H9 (cell line): Measurements from ENCODE around the gene PJA2. TPM values are rescaled to one million over a fixed set of nuclear protein-coding genes. Genes with fewer than 3 reads are reported as not detected.
A peak's percentile ranks its signal among the peaks of the same experiment; 100 is the strongest.

Experiments
- DNase-seq: peaks from one replicate; pipeline ENCODE4 v3.0.0-alpha.2; 2017
- H2AFZ ChIP-seq: one replicate; pipeline ENCODE4 v1.6.1; 2013; ENCODE audit warnings: mild to moderate bottlenecking, low read length, control low read depth, moderate library complexity
- H2AK5ac ChIP-seq: 2 replicates; pipeline ENCODE4 v1.6.1; 2013; ENCODE audit warnings: low read length, control low read depth, mixed read lengths; ENCODE audit not compliant: insufficient read length
- H2BK120ac ChIP-seq: one replicate; pipeline ENCODE4 v1.6.1; 2013; ENCODE audit warnings: low read depth, mild to moderate bottlenecking, low read length, control low read depth, inconsistent platforms; ENCODE audit not compliant: poor library complexity, severe bottlenecking
- H2BK12ac ChIP-seq: 2 replicates; pipeline ENCODE4 v1.6.1; 2013; ENCODE audit warnings: low read length, control low read depth, mixed read lengths, low read depth; ENCODE audit not compliant: insufficient read length
- H2BK15ac ChIP-seq: 2 replicates; pipeline ENCODE4 v1.6.1; 2013; ENCODE audit warnings: low read depth, low read length, control low read depth
- H2BK20ac ChIP-seq: one replicate; pipeline ENCODE4 v1.6.1; 2013; ENCODE audit warnings: low read depth, mild to moderate bottlenecking, low read length, control low read depth, inconsistent platforms; ENCODE audit not compliant: poor library complexity, severe bottlenecking
- H2BK5ac ChIP-seq: 2 replicates; pipeline ENCODE4 v1.6.1; 2013; ENCODE audit warnings: low read length, control low read depth, mixed read lengths; ENCODE audit not compliant: insufficient read length
- H3K14ac ChIP-seq: 2 replicates; pipeline ENCODE4 v1.6.1; 2013; ENCODE audit warnings: low read length, control low read depth; ENCODE audit not compliant: insufficient read depth
- H3K18ac ChIP-seq: 2 replicates; pipeline ENCODE4 v1.6.1; 2013; ENCODE audit warnings: low read depth, mild to moderate bottlenecking, mixed read lengths, low read length, control low read depth; ENCODE audit not compliant: insufficient read length
- H3K23ac ChIP-seq: 2 replicates; pipeline ENCODE4 v1.6.1; 2013; ENCODE audit warnings: low read length, control low read depth, mixed read lengths, low read depth; ENCODE audit not compliant: insufficient read length
- H3K23me2 ChIP-seq: 2 replicates; pipeline ENCODE4 v1.6.1; 2013; ENCODE audit warnings: low read depth, mild to moderate bottlenecking, mixed read lengths, low read length, control low read depth; ENCODE audit not compliant: insufficient read length, poor library complexity, severe bottlenecking
- H3K27ac ChIP-seq: 2 replicates; pipeline ENCODE4 v1.5.1; 2013; ENCODE audit warnings: low read length, control low read depth, mixed read lengths, low read depth; ENCODE audit not compliant: insufficient read length
- H3K27me3 ChIP-seq: 2 replicates; pipeline ENCODE4 v1.6.1; 2013; ENCODE audit warnings: low read length, control low read depth, inconsistent platforms; ENCODE audit not compliant: insufficient read depth
- H3K4ac ChIP-seq: 2 replicates; pipeline ENCODE4 v1.6.1; 2013; ENCODE audit warnings: low read depth, mild to moderate bottlenecking, control low read depth, inconsistent platforms, low read length, moderate library complexity
- H3K4me1 ChIP-seq: 2 replicates; pipeline ENCODE4 v1.6.1; 2013; ENCODE audit warnings: low read length, control low read depth, inconsistent platforms; ENCODE audit not compliant: insufficient read depth
- H3K4me2 ChIP-seq: 2 replicates; pipeline ENCODE4 v1.6.1; 2013; ENCODE audit warnings: low read length, control low read depth, mixed read lengths; ENCODE audit not compliant: insufficient read length, insufficient read depth
- H3K56ac ChIP-seq: 2 replicates; pipeline ENCODE4 v1.6.1; 2013; ENCODE audit warnings: low read depth, mild to moderate bottlenecking, mixed read lengths, low read length, control low read depth; ENCODE audit not compliant: insufficient read length
- H3K79me1 ChIP-seq: 2 replicates; pipeline ENCODE4 v1.6.1; 2013; ENCODE audit warnings: low read depth, mild to moderate bottlenecking, moderate library complexity, low read length, control low read depth, inconsistent platforms; ENCODE audit not compliant: insufficient read depth, poor library complexity, severe bottlenecking
- H3K79me2 ChIP-seq: 2 replicates; pipeline ENCODE4 v1.6.1; 2013; ENCODE audit warnings: low read length, control low read depth, inconsistent platforms; ENCODE audit not compliant: insufficient read depth
- H3K9ac ChIP-seq: 2 replicates; pipeline ENCODE4 v1.6.1; 2013; ENCODE audit warnings: low read length, control low read depth, mixed read lengths; ENCODE audit not compliant: insufficient read length; ENCODE audit errors: extremely low read depth
- H3K9me3 ChIP-seq: one replicate; pipeline ENCODE4 v1.6.1; 2013; ENCODE audit warnings: low read depth, low read length, inconsistent platforms; ENCODE audit not compliant: control insufficient read depth
- H3T11ph ChIP-seq: one replicate; pipeline ENCODE4 v1.6.1; 2013; ENCODE audit warnings: mild to moderate bottlenecking, low read length, control low read depth, inconsistent platforms
- H4K20me1 ChIP-seq: one replicate; pipeline ENCODE4 v1.6.1; 2013; ENCODE audit not compliant: control insufficient read depth, insufficient read length, insufficient read depth
- H4K5ac ChIP-seq: 2 replicates; pipeline ENCODE4 v1.6.1; 2013; ENCODE audit warnings: low read depth, mild to moderate bottlenecking, mixed read lengths, low read length, control low read depth; ENCODE audit not compliant: insufficient read length
- H4K8ac ChIP-seq: replicated peaks from 2 replicates; pipeline ENCODE4 v1.6.1; 2013; ENCODE audit warnings: low read length, control low read depth, mixed read lengths, low read depth; ENCODE audit not compliant: insufficient read length
- H4K91ac ChIP-seq: 2 replicates; pipeline ENCODE4 v1.6.1; 2013; ENCODE audit warnings: low read depth, mild to moderate bottlenecking, moderate library complexity, mixed read lengths, low read length, control low read depth; ENCODE audit not compliant: insufficient read length
- H3K27ac Mint-ChIP-seq, 3 experiments: 2 replicates in 2 of 3; 3 replicates in 1 of 3; pipeline ENCODE4 v1.8.0; 2020 to 2021; ENCODE audit warnings: mixed read lengths in 3 of 3, mild to moderate bottlenecking in 1 of 3, moderate library complexity in 1 of 3
- H3K27me3 Mint-ChIP-seq: 2 replicates; pipeline ENCODE4 v1.8.0; 2021; ENCODE audit warnings: low read depth, mild to moderate bottlenecking, moderate library complexity, mixed read lengths
- H3K36me3 Mint-ChIP-seq, 3 experiments: 2 replicates in 2 of 3; 3 replicates in 1 of 3; pipeline ENCODE4 v1.8.0; 2020 to 2021; ENCODE audit warnings: low read depth in 3 of 3, mixed read lengths in 3 of 3; ENCODE audit not compliant: insufficient read depth in 1 of 3
- H3K4me1 Mint-ChIP-seq, 2 experiments: 2 replicates each; pipeline ENCODE4 v1.8.0; 2020; ENCODE audit warnings: mixed read lengths in 2 of 2
- H3K4me3 Mint-ChIP-seq, 2 experiments: 2 replicates in 1 of 2; 3 replicates in 1 of 2; pipeline ENCODE4 v1.8.0; 2020 to 2021; ENCODE audit warnings: mild to moderate bottlenecking in 2 of 2, mixed read lengths in 2 of 2, moderate library complexity in 1 of 2
- H3K9me3 Mint-ChIP-seq, 2 experiments: 2 replicates in 1 of 2; 3 replicates in 1 of 2; pipeline ENCODE4 v1.8.0; 2020; ENCODE audit warnings: mild to moderate bottlenecking in 2 of 2, mixed read lengths in 2 of 2, moderate library complexity in 1 of 2
- WGBS: extraction: QIAGEN DNeasy Blood & Tissue Kit; methylation state at CpG from one replicate; pipeline ENCODE4 v1.1.7; 2013; ENCODE audit warnings: missing lambda C conversion rate, low lambda C conversion rate, mixed read lengths; ENCODE audit not compliant: insufficient read length; ENCODE audit errors: extremely low coverage; 5-methylcytosine and 5-hydroxymethylcytosine counted together
- total RNA-seq: library from RNA; stranded (reverse); gene quantifications from 2 replicates; pipeline ENCODE4 v1.2.1, GENCODE V29; 2021
- TF ChIP-seq, protein P1 (sequence below): fragments of 200-600 bp; sonication (generic); conservative IDR thresholded peaks from 3 replicates; pipeline ENCODE4 v1.8.0; 2021; ENCODE audit warnings: antibody characterized with exemption, mild to moderate bottlenecking

The PJA2 gene
- total RNA-seq, 1 experiment from 2014 or later: 41.5 TPM

DNA sequence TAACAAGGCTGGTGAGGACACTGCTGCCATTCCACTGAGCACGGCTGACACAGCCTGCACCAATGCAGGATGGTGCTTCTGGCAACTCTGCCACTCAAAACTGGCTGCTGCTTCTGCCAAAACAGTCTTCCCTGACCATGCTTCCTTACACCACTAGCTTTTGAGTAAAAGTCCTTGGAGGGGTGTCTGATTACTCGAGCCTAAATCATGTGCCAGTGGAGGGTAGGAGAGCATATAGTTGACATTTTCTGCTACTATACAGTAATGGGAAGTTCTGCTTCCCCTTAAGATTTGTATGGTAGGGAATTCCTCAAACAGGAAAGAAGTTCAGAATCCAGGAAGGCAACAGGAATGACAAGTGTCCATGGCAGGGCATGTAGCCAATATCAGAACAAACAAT is 12.2 kb upstream of the PJA2 start:
- no peak overlapping the region for H4K8ac ChIP-seq
- H2BK20ac ChIP-seq: no peak overlapping the region
- H3K14ac ChIP-seq: 0 out of 2 replicates have a peak overlapping the region, but pooled peaks have one; percentile 44
- no peak overlapping the region for H3K9ac ChIP-seq
- H3K27ac ChIP-seq: no peak overlapping the region
- no peak overlapping the region for H3K18ac ChIP-seq
- DNase-seq: no peak
- no peak overlapping the region for H3K56ac ChIP-seq
- H3K23me2 ChIP-seq: no peaks in the 10 kb centered on the region
- no peak overlapping the region for H2BK15ac ChIP-seq
- no peak overlapping the region for H3T11ph ChIP-seq
- H3K9me3 Mint-ChIP-seq: no peaks in the 10 kb centered on the region; a peak in 1 of 5 replicates
- no peak overlapping the region for H2BK12ac ChIP-seq
- no peak overlapping the region for H3K4me3 Mint-ChIP-seq
- no peak overlapping the region for H2BK5ac ChIP-seq
- no peak overlapping the region for H3K4ac ChIP-seq
- H3K4me1 ChIP-seq: no peaks in the 10 kb centered on the region
- H3K79me1 ChIP-seq: no peaks in the 10 kb centered on the region
- no peaks in the 10 kb centered on the region for H3K36me3 Mint-ChIP-seq
- no peaks in the 10 kb centered on the region for H3K9me3 ChIP-seq
- H3K27me3 ChIP-seq: no peaks in the 10 kb centered on the region
- no peak overlapping the region for H4K5ac ChIP-seq
- no peak overlapping the region for H2BK120ac ChIP-seq
- no peak overlapping the region for H3K4me2 ChIP-seq
- H3K4me1 Mint-ChIP-seq: peaks cover 2 to 5% of the 10 kb centered on the region in 2 experiments; a peak in 3 of 4 replicates
- H3K79me2 ChIP-seq: no peaks in the 10 kb centered on the region
- H3K23ac ChIP-seq: no peak overlapping the region
- H3K27ac Mint-ChIP-seq: no peak overlapping the region
- no CpG with 5 or more reads among the region's 2 CpGs for WGBS
- no peak overlapping the region for H2AK5ac ChIP-seq
- no peaks in the 10 kb centered on the region for H4K20me1 ChIP-seq
- H4K91ac ChIP-seq: no peak overlapping the region
- H3K27me3 Mint-ChIP-seq: no peaks in the 10 kb centered on the region; the same call in 1 of the 2 replicates
- TF ChIP-seq, protein P1, sequence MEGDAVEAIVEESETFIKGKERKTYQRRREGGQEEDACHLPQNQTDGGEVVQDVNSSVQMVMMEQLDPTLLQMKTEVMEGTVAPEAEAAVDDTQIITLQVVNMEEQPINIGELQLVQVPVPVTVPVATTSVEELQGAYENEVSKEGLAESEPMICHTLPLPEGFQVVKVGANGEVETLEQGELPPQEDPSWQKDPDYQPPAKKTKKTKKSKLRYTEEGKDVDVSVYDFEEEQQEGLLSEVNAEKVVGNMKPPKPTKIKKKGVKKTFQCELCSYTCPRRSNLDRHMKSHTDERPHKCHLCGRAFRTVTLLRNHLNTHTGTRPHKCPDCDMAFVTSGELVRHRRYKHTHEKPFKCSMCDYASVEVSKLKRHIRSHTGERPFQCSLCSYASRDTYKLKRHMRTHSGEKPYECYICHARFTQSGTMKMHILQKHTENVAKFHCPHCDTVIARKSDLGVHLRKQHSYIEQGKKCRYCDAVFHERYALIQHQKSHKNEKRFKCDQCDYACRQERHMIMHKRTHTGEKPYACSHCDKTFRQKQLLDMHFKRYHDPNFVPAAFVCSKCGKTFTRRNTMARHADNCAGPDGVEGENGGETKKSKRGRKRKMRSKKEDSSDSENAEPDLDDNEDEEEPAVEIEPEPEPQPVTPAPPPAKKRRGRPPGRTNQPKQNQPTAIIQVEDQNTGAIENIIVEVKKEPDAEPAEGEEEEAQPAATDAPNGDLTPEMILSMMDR: no peak
- no peak overlapping the region for H2AFZ ChIP-seq
